Thyroid gland (tissue), 4 donors: ENCODE measurements around the gene SFTPA2.

Experiments
- CTCF ChIP-seq, 6 experiments: fragments of 200-600 bp in 3 of 6; fragments of 450-650 bp in 3 of 6; sonication (generic) in 3 of 6; IDR thresholded peaks; one replicate each; pipeline ENCODE4 v1.5.1; 2016 to 2019; ENCODE audit warnings: antibody characterized with exemption in 6 of 6, mild to moderate bottlenecking in 2 of 6, inconsistent platforms in 1 of 6, moderate library complexity in 1 of 6
- POLR2A ChIP-seq, 2 donors: fragments of 450-650 bp; IDR thresholded peaks; one replicate each; pipeline ENCODE4 v1.6.1; 2017; ENCODE audit warnings: antibody characterized with exemption in 2 of 2, mild to moderate bottlenecking in 2 of 2, moderate library complexity in 1 of 2

GRCh38 chr10:79595510-79595909, 35.3 kb upstream of the SFTPA2 start:
- no peak for TF ChIP-seq POLR2A (IDR thresholded peaks at IDR 0.05)
- TF ChIP-seq CTCF (IDR thresholded peaks at IDR 0.05), result no peak
